H1 (cell line): ENCODE data around the gene GOSR1. TPM values are rescaled to one million over a fixed set of nuclear protein-coding genes. Genes with fewer than 3 reads are reported as not detected.

Experiments
- CTCF ChIA-PET: fragments of 300-600 bp; sonication (Branson Sonifier 250); formaldehyde crosslinking; loops from one replicate; lab custom pipeline; 2021; ENCODE audit not compliant: partially characterized antibody; lab: Charles Lee
- POLR2A ChIA-PET: fragments of 300-600 bp; sonication (Branson Sonifier 250); formaldehyde crosslinking; loops from one replicate; lab custom pipeline; 2021; ENCODE audit warnings: inconsistent platforms; ENCODE audit not compliant: partially characterized antibody; lab: Charles Lee
- DNase-seq, 2 experiments: peaks; one replicate each; pipeline versions ENCODE4 v3.0.0 to v3.0.0-alpha.2; 2010 to 2022; ENCODE audit warnings: low spot score in 2 of 2, low read depth in 1 of 2, mixed read lengths in 1 of 2
- FAIRE-seq: peaks from 2 replicates; lab custom pipeline; 2011; peaks lifted over from hg19 to GRCh38; lab: Jason Lieb, UNC
- H2AFZ ChIP-seq: 2 replicates; pipeline ENCODE4 v1.8.1; 2012; ENCODE audit warnings: low read length, inconsistent platforms
- H2AK5ac ChIP-seq: 2 replicates; pipeline ENCODE4 v1.6.1; 2013; ENCODE audit warnings: low read depth, low read length
- H2BK120ac ChIP-seq: replicated peaks from 2 replicates; pipeline ENCODE3; 2013; ENCODE audit warnings: low read depth, low read length, inconsistent platforms
- H2BK12ac ChIP-seq: 2 replicates; pipeline ENCODE4 v1.6.1; 2013; ENCODE audit warnings: low read depth, low read length
- H2BK15ac ChIP-seq: 2 replicates; pipeline ENCODE4 v1.6.1; 2013; ENCODE audit warnings: low read length
- H2BK20ac ChIP-seq: 2 replicates; pipeline ENCODE4 v1.6.1; 2013; ENCODE audit warnings: low read length
- H2BK5ac ChIP-seq: 2 replicates; pipeline ENCODE4 v1.6.1; 2013; ENCODE audit warnings: low read depth, low read length
- H3K14ac ChIP-seq: 2 replicates; pipeline ENCODE4 v1.6.1; 2013; ENCODE audit warnings: inconsistent platforms; ENCODE audit not compliant: insufficient read length
- H3K18ac ChIP-seq: 2 replicates; pipeline ENCODE4 v1.6.1; 2013; ENCODE audit warnings: low read length; ENCODE audit errors: extremely low read depth
- H3K23ac ChIP-seq: 2 replicates; pipeline ENCODE4 v1.6.1; 2013; ENCODE audit warnings: inconsistent platforms; ENCODE audit not compliant: insufficient read length
- H3K23me2 ChIP-seq: 2 replicates; pipeline ENCODE4 v1.6.1; 2013; ENCODE audit warnings: low read depth, low read length
- H3K27ac ChIP-seq: 2 replicates; pipeline ENCODE4 v1.6.1; 2011; ENCODE audit warnings: low read depth, low read length, inconsistent platforms
- H3K27me3 ChIP-seq, 4 experiments: replicated peaks in 1 of 4; 1 replicate in 1 of 4; 2 replicates in 3 of 4; pipeline versions ENCODE4 v1.6.1 to v1.8.1; 2011 to 2013; ENCODE audit warnings: low read length in 3 of 4, mild to moderate bottlenecking in 3 of 4, inconsistent platforms in 2 of 4, mixed read lengths in 2 of 4, moderate library complexity in 1 of 4; ENCODE audit not compliant: control insufficient read depth in 3 of 4, insufficient read depth in 3 of 4; ENCODE audit errors: extremely low read depth in 1 of 4
- H3K36me3 ChIP-seq, 4 experiments: 2 replicates each; pipeline versions ENCODE4 v1.6.1 to v1.8.1; 2011 to 2013; ENCODE audit warnings: mild to moderate bottlenecking in 4 of 4, low read length in 3 of 4, moderate library complexity in 2 of 4, control low read depth in 1 of 4, inconsistent platforms in 1 of 4; ENCODE audit not compliant: insufficient read depth in 4 of 4, control insufficient read depth in 2 of 4
- H3K4ac ChIP-seq: replicated peaks from 2 replicates; pipeline ENCODE3; 2013; ENCODE audit warnings: low read length, low read depth, mixed read lengths, inconsistent platforms; ENCODE audit not compliant: insufficient read length
- H3K4me1 ChIP-seq, 4 experiments: replicated peaks in 1 of 4; 1 replicate in 1 of 4; 2 replicates in 3 of 4; pipeline versions ENCODE4 v1.6.1 to v1.8.1; 2011 to 2013; ENCODE audit warnings: low read length in 3 of 4, inconsistent platforms in 2 of 4, mixed read lengths in 1 of 4; ENCODE audit not compliant: insufficient read depth in 4 of 4, control insufficient read depth in 3 of 4
- H3K4me2 ChIP-seq, 2 experiments: 2 replicates each; pipeline versions ENCODE4 v1.6.1 to v1.8.1; 2011 to 2013; ENCODE audit warnings: low read depth in 2 of 2, low read length in 2 of 2, control low read depth in 1 of 2, inconsistent platforms in 1 of 2, mild to moderate bottlenecking in 1 of 2; ENCODE audit not compliant: insufficient read depth in 1 of 2
- H3K4me3 ChIP-seq, 4 experiments: fragments of 200-600, 300-600 bp in 1 of 4; sonication (generic), shearing (Covaris generic), sonication (Bioruptor Twin) in 1 of 4; 2 replicates each; pipeline versions ENCODE4 v1.5.1 to v1.8.1; 2011 to 2016; ENCODE audit warnings: low read length in 4 of 4, low read depth in 3 of 4, control low read depth in 2 of 4, inconsistent platforms in 2 of 4, mild to moderate bottlenecking in 2 of 4, mixed read lengths in 1 of 4, moderate library complexity in 1 of 4; ENCODE audit not compliant: insufficient read depth in 2 of 4; ENCODE audit errors: extremely low read depth in 1 of 4
- H3K56ac ChIP-seq: replicated peaks from 2 replicates; pipeline ENCODE3; 2013; ENCODE audit warnings: low read depth, mild to moderate bottlenecking, mixed read lengths, low read length, inconsistent platforms; ENCODE audit not compliant: insufficient read length
- H3K79me1 ChIP-seq: 2 replicates; pipeline ENCODE4 v1.6.1; 2013; ENCODE audit warnings: low read depth, low read length, control low read depth
- H3K79me2 ChIP-seq, 2 experiments: 2 replicates each; pipeline versions ENCODE4 v1.6.1 to v1.8.1; 2012 to 2013; ENCODE audit warnings: low read length in 2 of 2, mild to moderate bottlenecking in 2 of 2, inconsistent platforms in 1 of 2; ENCODE audit not compliant: insufficient read depth in 2 of 2, control insufficient read depth in 1 of 2
- H3K9ac ChIP-seq, 4 experiments: replicated peaks in 1 of 4; 1 replicate in 1 of 4; 2 replicates in 3 of 4; pipeline versions ENCODE4 v1.6.1 to v1.8.1; 2011 to 2013; ENCODE audit warnings: low read depth in 3 of 4, low read length in 3 of 4, control low read depth in 2 of 4, mild to moderate bottlenecking in 2 of 4, moderate library complexity in 2 of 4, inconsistent platforms in 1 of 4; ENCODE audit errors: extremely low read depth in 1 of 4
- H3K9me3 ChIP-seq, 2 experiments: 2 replicates each; pipeline versions ENCODE4 v1.6.1 to v1.8.1; 2012 to 2013; ENCODE audit warnings: mild to moderate bottlenecking in 2 of 2, moderate library complexity in 2 of 2, control low read depth in 1 of 2, inconsistent platforms in 1 of 2, low read depth in 1 of 2, low read length in 1 of 2, mixed read lengths in 1 of 2; ENCODE audit not compliant: insufficient read depth in 2 of 2
- H4K20me1 ChIP-seq, 2 experiments: replicated peaks in 1 of 2; 2 replicates each; pipeline versions ENCODE3 to v1.8.1; 2011 to 2013; ENCODE audit warnings: inconsistent platforms in 2 of 2, low read length in 2 of 2, mild to moderate bottlenecking in 1 of 2; ENCODE audit not compliant: insufficient read depth in 2 of 2, control insufficient read depth in 1 of 2
- H4K5ac ChIP-seq: 2 replicates; pipeline ENCODE4 v1.6.1; 2013; ENCODE audit warnings: low read length, low read depth, mixed read lengths, inconsistent platforms; ENCODE audit not compliant: insufficient read length
- H4K8ac ChIP-seq: 2 replicates; pipeline ENCODE4 v1.8.0; 2013; ENCODE audit warnings: mild to moderate bottlenecking, moderate library complexity, low read length, inconsistent platforms; ENCODE audit not compliant: insufficient read depth; ENCODE audit errors: extremely low read depth
- H4K91ac ChIP-seq: replicated peaks from 2 replicates; pipeline ENCODE3; 2013; ENCODE audit warnings: low read length, mixed read lengths, inconsistent platforms; ENCODE audit not compliant: insufficient read length
- SIX5 ChIP-seq: IDR thresholded peaks from 2 replicates; pipeline ENCODE4 v1.6.1; 2011; ENCODE audit warnings: mild to moderate bottlenecking, low read depth, low read length
- WGBS, 2 experiments: shearing (Covaris generic) in 1 of 2; methylation state at CpG; one replicate each; pipeline versions ENCODE4 v1.1.6 to v1.1.7; 2013 to 2015; ENCODE audit warnings: low lambda C conversion rate in 2 of 2, mixed read lengths in 2 of 2, inconsistent platforms in 1 of 2, low coverage in 1 of 2, missing lambda C conversion rate in 1 of 2; ENCODE audit not compliant: insufficient replicate concordance in 2 of 2, insufficient coverage in 1 of 2, insufficient read length in 1 of 2; ENCODE audit errors: extremely low coverage in 1 of 2, missing lambda C conversion rate in 1 of 2; 5-methylcytosine and 5-hydroxymethylcytosine counted together
- polyA plus RNA-seq, 7 experiments: library from polyadenylated mRNA; depleted of rRNA in 3 of 7; stranded (reverse) in 5 of 7; unstranded in 2 of 7; fragments of >200 nt in 5 of 7; fragments of 200-250 nt in 2 of 7; gene quantifications; 1 replicate in 5 of 7; 2 replicates in 1 of 7; 4 replicates in 1 of 7; pipeline versions ENCODE4 v1.2.1 to v1.2.3, GENCODE V29; 2011 to 2013; ENCODE audit warnings: missing spikeins in 2 of 7, mixed read lengths in 2 of 7
- total RNA-seq: library from RNA; stranded (reverse); fragmentation: NEBNext Ultra II Directional; extraction: Animal tissue kit (Norgen Biotek cat#: 25700); gene quantifications from 2 replicates; pipeline ENCODE4 v1.2.1, GENCODE V29; 2021

The GOSR1 gene
- total and polyA plus RNA-seq, 2 of the 8 experiments (the other 6 are each of a cell fraction or from before 2014, with no cell fraction given): 9.2 to 43.3 TPM

DNA sequence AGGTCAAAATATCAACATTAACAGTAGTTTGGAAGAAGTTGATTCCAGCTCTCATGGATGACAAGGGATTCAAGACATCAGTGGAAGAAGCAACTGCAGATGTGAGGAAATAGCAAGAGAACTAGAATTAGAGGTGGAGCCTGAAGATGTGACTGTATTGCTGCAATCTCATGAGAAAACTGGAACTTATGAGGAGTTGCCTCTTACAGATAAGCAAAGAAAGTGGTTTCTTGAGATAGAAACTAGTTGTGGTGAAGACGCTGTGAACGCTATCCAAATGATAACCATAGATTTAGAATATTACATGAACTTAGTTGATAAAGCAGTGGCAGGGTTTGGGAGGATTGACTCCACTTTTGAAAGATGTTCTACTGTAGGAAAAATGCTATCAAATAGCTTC is 67.8 kb downstream of the GOSR1 start:
- H3K4me3 ChIP-seq: no peak overlapping the region
- H4K20me1 ChIP-seq: no peaks in the 10 kb centered on the region
- H3K79me2 ChIP-seq: no peaks in the 10 kb centered on the region
- H3K9me3 ChIP-seq: no peaks in the 10 kb centered on the region
- no peak overlapping the region for H2AK5ac ChIP-seq
- H2BK15ac ChIP-seq: no peak overlapping the region
- POLR2A ChIA-PET: interaction anchor here (0.5 kb wide), 1 partner anchor 245 kb away, joined by 3 read pairs; no protein-coding TSS in a partner anchor
- no peaks in the 10 kb centered on the region for H3K23me2 ChIP-seq
- H3K4me2 ChIP-seq: no peak overlapping the region
- H3K56ac ChIP-seq: no peak overlapping the region
- no peak overlapping the region for H3K9ac ChIP-seq
- DNase-seq: no peak
- H4K5ac ChIP-seq: no peak overlapping the region
- no peak overlapping the region for H2BK20ac ChIP-seq
- no peak overlapping the region for H3K18ac ChIP-seq
- H4K91ac ChIP-seq: no peak overlapping the region
- H2BK12ac ChIP-seq: no peak overlapping the region
- no peak overlapping the region for H3K4ac ChIP-seq
- WGBS, 2 experiments: 98% methylated on average over 2 of the region's 2 CpGs; no CpG with 5 or more reads in 1 of the 2 experiments
- no peak overlapping the region for H2BK120ac ChIP-seq
- no peaks in the 10 kb centered on the region for H3K4me1 ChIP-seq
- H3K27me3 ChIP-seq: no peaks in the 10 kb centered on the region; a peak in 1 of 7 replicates
- CTCF ChIA-PET: interaction anchor here (1.1 to 1.7 kb wide), 2 partner anchors 9 to 11 kb away, joined by 3 to 5 read pairs; no protein-coding TSS in a partner anchor
- H3K27ac ChIP-seq: no peak overlapping the region
- H3K79me1 ChIP-seq: no peaks in the 10 kb centered on the region
- H3K23ac ChIP-seq: no peak overlapping the region
- no peak overlapping the region for H2AFZ ChIP-seq
- H2BK5ac ChIP-seq: no peak overlapping the region
- no peaks in the 10 kb centered on the region for H3K36me3 ChIP-seq
- FAIRE-seq: no peak
- no peak overlapping the region for H4K8ac ChIP-seq
- no peak overlapping the region for H3K14ac ChIP-seq
- TF ChIP-seq SIX5: no peak
